IMR-90 (cell line): ENCODE results near the gene FOXN3. TPM values are rescaled to one million over a fixed set of nuclear protein-coding genes. Genes with fewer than 3 reads are reported as not detected.

Experiments used
- ATAC-seq: fragments of 200-7000 bp; cut with Tn5 transposase; 2 replicates; pipeline ENCODE4 v1.9.1; 2020; ENCODE audit warnings: low read depth, mild to moderate bottlenecking, moderate library complexity
- BruUV-seq: library from RNA; stranded (reverse); fragments of 400-500 nt; replicated peaks from 2 replicates; lab custom pipeline; 2021; lab: Mats Ljungman, UMichigan
- CTCF ChIA-PET: fragments of 300-600 bp; formaldehyde crosslinking; extraction: SDS; loops from one replicate; lab custom pipeline; 2021; ENCODE audit warnings: antibody characterized with exemption; lab: Yijun Ruan, JAX
- POLR2A ChIA-PET: fragments of 300-600 bp; sonication (Branson Sonifier 250); formaldehyde crosslinking; loops from one replicate; lab custom pipeline; 2022; ENCODE audit warnings: antibody characterized with exemption; ENCODE audit not compliant: unreplicated experiment; lab: Charles Lee
- DNase-seq: peaks from one replicate; pipeline ENCODE4 v3.0.0; 2013
- H2AFZ ChIP-seq: replicated peaks from 2 replicates; pipeline ENCODE3; 2013; ENCODE audit warnings: low read length, mild to moderate bottlenecking; ENCODE audit not compliant: poor library complexity
- H2AK5ac ChIP-seq: 2 replicates; pipeline ENCODE4 v1.6.1; 2013; ENCODE audit warnings: low read depth, low read length, inconsistent platforms
- H2AK9ac ChIP-seq: replicated peaks from 2 replicates; pipeline ENCODE3; 2013; ENCODE audit warnings: mild to moderate bottlenecking, low read depth, low read length, moderate library complexity; ENCODE audit not compliant: poor library complexity
- H2BK120ac ChIP-seq: 2 replicates; pipeline ENCODE4 v1.6.1; 2013; ENCODE audit warnings: low read depth, low read length, inconsistent platforms
- H2BK15ac ChIP-seq: 3 replicates; pipeline ENCODE4 v1.6.1; 2013; ENCODE audit warnings: low read depth, low read length, inconsistent platforms
- H2BK20ac ChIP-seq: 2 replicates; pipeline ENCODE4 v1.6.1; 2013; ENCODE audit warnings: low read depth, mild to moderate bottlenecking, inconsistent platforms, low read length, moderate library complexity
- H2BK5ac ChIP-seq: 2 replicates; pipeline ENCODE4 v1.6.1; 2013; ENCODE audit warnings: mild to moderate bottlenecking, low read depth, low read length, inconsistent platforms; ENCODE audit not compliant: poor library complexity, severe bottlenecking
- H3K14ac ChIP-seq: replicated peaks from 2 replicates; pipeline ENCODE4 v1.6.1; 2013; ENCODE audit warnings: low read depth, low read length, inconsistent platforms
- H3K18ac ChIP-seq: 2 replicates; pipeline ENCODE4 v1.6.1; 2013; ENCODE audit warnings: low read depth, low read length, control low read depth
- H3K23ac ChIP-seq: 2 replicates; pipeline ENCODE4 v1.6.1; 2013; ENCODE audit warnings: low read depth, low read length, inconsistent platforms
- H3K27ac ChIP-seq: 2 replicates; pipeline ENCODE4 v1.5.1; 2013; ENCODE audit warnings: mild to moderate bottlenecking, control low read depth, low read length; ENCODE audit not compliant: insufficient read depth
- H3K27me3 ChIP-seq: 2 replicates; pipeline ENCODE4 v1.6.1; 2013; ENCODE audit warnings: low read length; ENCODE audit not compliant: control insufficient read depth, insufficient read depth
- H3K36me3 ChIP-seq: 2 replicates; pipeline ENCODE4 v1.6.1; 2013; ENCODE audit warnings: low read length, mixed read lengths; ENCODE audit not compliant: control insufficient read depth, insufficient read depth
- H3K4ac ChIP-seq: 2 replicates; pipeline ENCODE4 v1.6.1; 2013; ENCODE audit warnings: low read depth, low read length, inconsistent platforms
- H3K4me1 ChIP-seq: 2 replicates; pipeline ENCODE4 v1.6.1; 2013; ENCODE audit warnings: low read length, mixed read lengths; ENCODE audit not compliant: control insufficient read depth, insufficient read depth
- H3K4me2 ChIP-seq: 2 replicates; pipeline ENCODE4 v1.6.1; 2013; ENCODE audit warnings: low read depth, mild to moderate bottlenecking, control low read depth, low read length, moderate library complexity
- H3K4me3 ChIP-seq: 2 replicates; pipeline ENCODE4 v1.5.1; 2013; ENCODE audit warnings: low read depth, mild to moderate bottlenecking, control low read depth, low read length, moderate library complexity; ENCODE audit not compliant: insufficient read depth
- H3K56ac ChIP-seq: 2 replicates; pipeline ENCODE4 v1.6.1; 2013; ENCODE audit warnings: low read length, inconsistent platforms; ENCODE audit not compliant: insufficient read depth; ENCODE audit errors: extremely low read depth
- H3K79me1 ChIP-seq, 2 experiments: 2 replicates each; pipeline ENCODE4 v1.6.1; 2013; ENCODE audit warnings: low read length in 2 of 2, inconsistent platforms in 1 of 2, low read depth in 1 of 2
- H3K9ac ChIP-seq: 2 replicates; pipeline ENCODE4 v1.6.1; 2013; ENCODE audit warnings: low read depth, low read length, control low read depth
- H3K9me1 ChIP-seq: 2 replicates; pipeline ENCODE4 v1.6.1; 2013; ENCODE audit warnings: low read length, inconsistent platforms; ENCODE audit not compliant: insufficient read depth
- H3K9me3 ChIP-seq: 2 replicates; pipeline ENCODE4 v1.6.1; 2013; ENCODE audit warnings: low read length; ENCODE audit not compliant: control insufficient read depth, insufficient read depth
- H4K20me1 ChIP-seq: 2 replicates; pipeline ENCODE4 v1.6.1; 2013; ENCODE audit warnings: low read length, inconsistent platforms; ENCODE audit not compliant: insufficient read depth
- H4K5ac ChIP-seq: 2 replicates; pipeline ENCODE4 v1.6.1; 2013; ENCODE audit warnings: mild to moderate bottlenecking, low read depth, low read length, control low read depth
- H4K8ac ChIP-seq, 2 experiments: 2 replicates each; pipeline ENCODE4 v1.6.1; 2013; ENCODE audit warnings: low read depth in 2 of 2, low read length in 2 of 2, control low read depth in 1 of 2, inconsistent platforms in 1 of 2
- H4K91ac ChIP-seq: 2 replicates; pipeline ENCODE4 v1.6.1; 2013; ENCODE audit warnings: low read depth, low read length, inconsistent platforms; ENCODE audit not compliant: insufficient read depth
- BHLHE40 ChIP-seq: fragments of 150-350 bp; IDR thresholded peaks from 2 replicates; pipeline ENCODE4 v1.6.1; 2016; ENCODE audit warnings: mild to moderate bottlenecking, low read depth, low read length
- CEBPB ChIP-seq: IDR thresholded peaks from 2 replicates; pipeline ENCODE4 v1.6.1; 2012; ENCODE audit warnings: low read depth, low read length, improper control_type of control experiment
- CHD1 ChIP-seq: IDR thresholded peaks from 2 replicates; pipeline ENCODE4 v1.6.1; 2012; ENCODE audit warnings: low read depth, low read length, improper control_type of control experiment
- ELK1 ChIP-seq: fragments of 150-350 bp; IDR thresholded peaks from 2 replicates; pipeline ENCODE4 v1.6.1; 2016; ENCODE audit warnings: low read depth, mild to moderate bottlenecking, low read length, moderate library complexity, borderline replicate concordance
- MAFK ChIP-seq: IDR thresholded peaks from 2 replicates; pipeline ENCODE4 v1.6.1; 2012; ENCODE audit warnings: low read depth, low read length, improper control_type of control experiment
- MAZ ChIP-seq: IDR thresholded peaks from 2 replicates; pipeline ENCODE4 v1.6.1; 2012; ENCODE audit warnings: low read depth, mild to moderate bottlenecking, low read length, improper control_type of control experiment, moderate library complexity, borderline replicate concordance
- NFE2L2 ChIP-seq: fragments of 150-350 bp; IDR thresholded peaks from 2 replicates; pipeline ENCODE4 v1.6.1; 2016; ENCODE audit warnings: low read depth, mild to moderate bottlenecking, low read length
- POLR2A ChIP-seq: IDR thresholded peaks from 2 replicates; pipeline ENCODE4 v1.6.1; 2012; ENCODE audit warnings: mild to moderate bottlenecking, low read depth, low read length
- RAD21 ChIP-seq: IDR thresholded peaks from 2 replicates; pipeline ENCODE4 v1.6.1; 2012; ENCODE audit warnings: low read length, improper control_type of control experiment
- RCOR1 ChIP-seq: IDR thresholded peaks from 2 replicates; pipeline ENCODE4 v1.6.1; 2012; ENCODE audit warnings: mild to moderate bottlenecking, low read length, improper control_type of control experiment; ENCODE audit not compliant: insufficient replicate concordance
- RFX5 ChIP-seq: IDR thresholded peaks from 2 replicates; pipeline ENCODE4 v1.8.0; 2012; ENCODE audit warnings: low read depth, mild to moderate bottlenecking, low read length, moderate library complexity
- SMC3 ChIP-seq: fragments of 150-350 bp; IDR thresholded peaks from 2 replicates; pipeline ENCODE4 v1.6.1; 2016; ENCODE audit warnings: low read depth, mild to moderate bottlenecking, antibody characterized with exemption, low read length, moderate library complexity
- USF2 ChIP-seq: fragments of 150-350 bp; IDR thresholded peaks from 2 replicates; pipeline ENCODE4 v1.6.1; 2017; ENCODE audit warnings: mild to moderate bottlenecking, antibody characterized with exemption, low read length, low read depth
- dilution Hi-C: fragments of 300-500 bp; cut with HindIII; formaldehyde crosslinking; loops from one replicate; pipeline ENCODE4 v1.14.3; 2018; ENCODE audit warnings: low sequenced_read_pairs; ENCODE audit not compliant: unreplicated experiment
- in situ Hi-C: fragments of 300-500 bp; cut with MboI; formaldehyde crosslinking; loops from 3 replicates; pipeline ENCODE4 v1.14.3; 2019; ENCODE audit warnings: low sequenced_read_pairs, inconsistent platforms, mixed read lengths
- intact Hi-C: fragments of 100-400 bp; cut with micrococcal nuclease; formaldehyde crosslinking; loops from 2 replicates; pipeline ENCODE4 v1.10.0; 2022
- polyA plus RNA-seq, 3 experiments: library from polyadenylated mRNA; depleted of rRNA; stranded (reverse); fragments of >200 nt; gene quantifications; 2 replicates each; pipeline ENCODE4 v1.2.3, GENCODE V29; 2012; ENCODE audit warnings: low replicate concordance in 1 of 3
- total RNA-seq: library from RNA; depleted of rRNA; stranded (reverse); fragments of >200 nt; gene quantifications from 2 replicates; pipeline ENCODE4 v1.2.3, GENCODE V29; 2012
- TF ChIP-seq, protein P1 (sequence below): conservative IDR thresholded peaks from 2 replicates; pipeline ENCODE4 v1.5.1; 2012; ENCODE audit warnings: mild to moderate bottlenecking, low read depth, low read length, improper control_type of control experiment

Gene FOXN3
- total and polyA plus RNA-seq, 2 of the 4 experiments (the other 2 are of a cell fraction) = 22.6 to 33.7 TPM

- no peak for TF ChIP-seq ELK1
These were observed 240.9 kb downstream of the FOXN3 start (continued) for GRCh38 chr14:89175881-89176799.

GRCh38 chr14:89171628-89172027 lies 245.4 kb downstream of the FOXN3 start:
- in situ Hi-C loops = no loop called here
- no peak overlapping the region for H3K56ac ChIP-seq
- no TSS peak for BruUV-seq
- peaks cover 2% of the 10 kb centered on the region for H3K9me3 ChIP-seq
- H4K8ac ChIP-seq = no peak overlapping the region
- no peak overlapping the region for H2BK5ac ChIP-seq
- DNase-seq (no peak), ATAC-seq (no peak)
- no peak overlapping the region for H2AK5ac ChIP-seq
- no peak overlapping the region for H2BK15ac ChIP-seq
- intact Hi-C loops = no loop called here
- no peak overlapping the region for H3K4me3 ChIP-seq
- CTCF ChIA-PET = no interaction called here
- no peak overlapping the region for H3K4me2 ChIP-seq
- no peak overlapping the region for H2AFZ ChIP-seq
- peaks cover 3 to 11% of the 10 kb centered on the region in 2 experiments; a peak in 3 of 4 replicates for H3K79me1 ChIP-seq
- H2BK120ac ChIP-seq = no peak overlapping the region
- no peaks in the 10 kb centered on the region for H4K20me1 ChIP-seq
- H3K27me3 ChIP-seq = no peaks in the 10 kb centered on the region
- no peak overlapping the region for H3K14ac ChIP-seq
- dilution Hi-C loops = no loop called here
- H3K18ac ChIP-seq = no peak overlapping the region
- no peaks in the 10 kb centered on the region for H3K4me1 ChIP-seq
- H3K27ac ChIP-seq = no peak overlapping the region
- no peaks in the 10 kb centered on the region for H3K9me1 ChIP-seq
- H3K23ac ChIP-seq = no peak overlapping the region
- no peak overlapping the region for H3K9ac ChIP-seq
- no peak overlapping the region for H4K5ac ChIP-seq
- H3K36me3 ChIP-seq = peaks cover 13% of the 10 kb centered on the region
- POLR2A ChIA-PET = no interaction called here
- H2BK20ac ChIP-seq = no peak overlapping the region
- H3K4ac ChIP-seq = no peak overlapping the region
- H4K91ac ChIP-seq = no peak overlapping the region
- H2AK9ac ChIP-seq = no peak overlapping the region
- no peak for TF ChIP-seq USF2
- no peak for TF ChIP-seq CHD1
- TF ChIP-seq CEBPB = no peak
- no peak for TF ChIP-seq RAD21
- no peak for TF ChIP-seq SMC3
- TF ChIP-seq MAZ = no peak
- TF ChIP-seq BHLHE40 = no peak
- TF ChIP-seq NFE2L2 = no peak
- no peak for TF ChIP-seq RCOR1
- TF ChIP-seq, protein P1, sequence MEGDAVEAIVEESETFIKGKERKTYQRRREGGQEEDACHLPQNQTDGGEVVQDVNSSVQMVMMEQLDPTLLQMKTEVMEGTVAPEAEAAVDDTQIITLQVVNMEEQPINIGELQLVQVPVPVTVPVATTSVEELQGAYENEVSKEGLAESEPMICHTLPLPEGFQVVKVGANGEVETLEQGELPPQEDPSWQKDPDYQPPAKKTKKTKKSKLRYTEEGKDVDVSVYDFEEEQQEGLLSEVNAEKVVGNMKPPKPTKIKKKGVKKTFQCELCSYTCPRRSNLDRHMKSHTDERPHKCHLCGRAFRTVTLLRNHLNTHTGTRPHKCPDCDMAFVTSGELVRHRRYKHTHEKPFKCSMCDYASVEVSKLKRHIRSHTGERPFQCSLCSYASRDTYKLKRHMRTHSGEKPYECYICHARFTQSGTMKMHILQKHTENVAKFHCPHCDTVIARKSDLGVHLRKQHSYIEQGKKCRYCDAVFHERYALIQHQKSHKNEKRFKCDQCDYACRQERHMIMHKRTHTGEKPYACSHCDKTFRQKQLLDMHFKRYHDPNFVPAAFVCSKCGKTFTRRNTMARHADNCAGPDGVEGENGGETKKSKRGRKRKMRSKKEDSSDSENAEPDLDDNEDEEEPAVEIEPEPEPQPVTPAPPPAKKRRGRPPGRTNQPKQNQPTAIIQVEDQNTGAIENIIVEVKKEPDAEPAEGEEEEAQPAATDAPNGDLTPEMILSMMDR = no peak
- no peak for TF ChIP-seq RFX5
- TF ChIP-seq POLR2A = no peak
- TF ChIP-seq MAFK = no peak
